Trophoblast cell (in vitro differentiated cells and primary cell): ENCODE data around the gene HPS5.
"Not testable (repeated sequence)": the region's sequence is repeated elsewhere in the genome, so short reads cannot be mapped to it uniquely, and the experiment has no call there.

Experiments
- DNase-seq, 2 donors: peaks; one replicate each; pipeline ENCODE4 v3.0.0-alpha.2; 2016
- H2AFZ ChIP-seq: 2 replicates; pipeline ENCODE4 v1.6.1; 2013; ENCODE audit warnings: low read length, moderate library complexity, mild to moderate bottlenecking; ENCODE audit not compliant: insufficient read depth, poor library complexity
- H2AK5ac ChIP-seq: 2 replicates; pipeline ENCODE4 v1.6.1; 2013; ENCODE audit warnings: mild to moderate bottlenecking, low read length
- H2BK120ac ChIP-seq: 2 replicates; pipeline ENCODE4 v1.6.1; 2013; ENCODE audit warnings: low read length, mild to moderate bottlenecking, moderate library complexity; ENCODE audit not compliant: insufficient read depth, poor library complexity
- H2BK12ac ChIP-seq: 2 replicates; pipeline ENCODE4 v1.6.1; 2013; ENCODE audit warnings: mild to moderate bottlenecking, low read length, moderate library complexity
- H2BK5ac ChIP-seq: 2 replicates; pipeline ENCODE4 v1.6.1; 2013; ENCODE audit warnings: low read length, low read depth, moderate library complexity, mild to moderate bottlenecking; ENCODE audit not compliant: poor library complexity
- H3K14ac ChIP-seq: 2 replicates; pipeline ENCODE4 v1.6.1; 2013; ENCODE audit warnings: mild to moderate bottlenecking, low read length
- H3K18ac ChIP-seq: 2 replicates; pipeline ENCODE4 v1.6.1; 2013; ENCODE audit warnings: mild to moderate bottlenecking, low read length
- H3K23ac ChIP-seq: 2 replicates; pipeline ENCODE4 v1.6.1; 2013; ENCODE audit warnings: low read length
- H3K27ac ChIP-seq: 2 replicates; pipeline ENCODE4 v1.5.1; 2013; ENCODE audit warnings: low read depth, mild to moderate bottlenecking, inconsistent platforms, low read length, moderate library complexity
- H3K27me3 ChIP-seq: 2 replicates; pipeline ENCODE4 v1.6.1; 2013; ENCODE audit warnings: inconsistent platforms, mild to moderate bottlenecking, low read length, moderate library complexity; ENCODE audit not compliant: insufficient read depth
- H3K36me3 ChIP-seq, 2 experiments: 1 replicate in 1 of 2; 2 replicates in 1 of 2; pipeline ENCODE4 v1.6.1; 2013; ENCODE audit warnings: low read length in 2 of 2, mild to moderate bottlenecking in 2 of 2, moderate library complexity in 1 of 2; ENCODE audit not compliant: insufficient read depth in 2 of 2, control insufficient read depth in 1 of 2
- H3K4ac ChIP-seq: 2 replicates; pipeline ENCODE4 v1.6.1; 2013; ENCODE audit warnings: low read depth, mild to moderate bottlenecking, low read length, moderate library complexity
- H3K4me1 ChIP-seq, 2 experiments: 1 replicate in 1 of 2; 2 replicates in 1 of 2; pipeline ENCODE4 v1.6.1; 2013; ENCODE audit warnings: low read length in 2 of 2, mild to moderate bottlenecking in 2 of 2, moderate library complexity in 1 of 2; ENCODE audit not compliant: insufficient read depth in 2 of 2, control insufficient read depth in 1 of 2
- H3K4me2 ChIP-seq: 2 replicates; pipeline ENCODE4 v1.6.1; 2013; ENCODE audit warnings: inconsistent platforms, mild to moderate bottlenecking, low read length, moderate library complexity
- H3K4me3 ChIP-seq: 2 replicates; pipeline ENCODE4 v1.5.1; 2013; ENCODE audit warnings: mild to moderate bottlenecking, low read depth, low read length, inconsistent platforms
- H3K79me1 ChIP-seq: one replicate; pipeline ENCODE4 v1.6.1; 2013; ENCODE audit warnings: low read length
- H3K79me2 ChIP-seq: 2 replicates; pipeline ENCODE4 v1.6.1; 2013; ENCODE audit warnings: low read length, mild to moderate bottlenecking; ENCODE audit not compliant: control insufficient read depth, insufficient read depth, poor library complexity
- H3K9ac ChIP-seq: 2 replicates; pipeline ENCODE4 v1.6.1; 2013; ENCODE audit warnings: mild to moderate bottlenecking, low read length
- H3K9me3 ChIP-seq: 2 replicates; pipeline ENCODE4 v1.6.1; 2013; ENCODE audit warnings: low read depth, mild to moderate bottlenecking, control low read depth, inconsistent platforms, low read length; ENCODE audit not compliant: insufficient read depth
- H4K12ac ChIP-seq: 2 replicates; pipeline ENCODE4 v1.6.1; 2013; ENCODE audit warnings: low read depth, mild to moderate bottlenecking, low read length, moderate library complexity
- H4K8ac ChIP-seq: 2 replicates; pipeline ENCODE4 v1.6.1; 2013; ENCODE audit warnings: low read depth, mild to moderate bottlenecking, low read length, moderate library complexity
- H4K91ac ChIP-seq: one replicate; pipeline ENCODE4 v1.6.1; 2013; ENCODE audit warnings: low read depth, mild to moderate bottlenecking, low read length, moderate library complexity
- WGBS: extraction: QIAGEN DNeasy Blood & Tissue Kit; methylation state at CpG from one replicate; pipeline ENCODE4 v1.1.7; 2013; ENCODE audit warnings: missing lambda C conversion rate; ENCODE audit not compliant: insufficient read length, insufficient coverage; ENCODE audit errors: extremely low coverage; 5-methylcytosine and 5-hydroxymethylcytosine counted together

HPS5 gene

GRCh38 chr11:18324381-18324780 is 2.4 kb upstream of the HPS5 start:
- H3K4me1 ChIP-seq, result peaks cover 7 to 9% of the 10 kb centered on the region in 2 experiments
- H3K14ac ChIP-seq, result no peak overlapping the region
- no peak overlapping the region for H2AFZ ChIP-seq
- H3K4me3 ChIP-seq, result no peak overlapping the region
- no peak overlapping the region for H4K12ac ChIP-seq
- H3K23ac ChIP-seq, result peak overlapping the region; percentile 83
- H3K36me3 ChIP-seq, result peaks cover 5 to 9% of the 10 kb centered on the region in 2 experiments
- H3K18ac ChIP-seq, result no peak overlapping the region
- H4K8ac ChIP-seq, result no peak overlapping the region
- H3K27ac ChIP-seq, result no peak overlapping the region
- no peak overlapping the region for H3K4ac ChIP-seq
- peak overlapping the region; percentile 13 for H3K4me2 ChIP-seq
- no CpG with 5 or more reads among the region's 1 CpG for WGBS
- no peak overlapping the region for H2BK5ac ChIP-seq
- peaks cover 10% of the 10 kb centered on the region for H3K79me2 ChIP-seq
- no peak overlapping the region for H4K91ac ChIP-seq
- H3K9ac ChIP-seq, result no peak overlapping the region
- peak; percentile 70 to 87 for DNase-seq
- H2AK5ac ChIP-seq, result no peak overlapping the region
- H3K27me3 ChIP-seq, result no peaks in the 10 kb centered on the region
- H3K79me1 ChIP-seq, result peaks cover 6% of the 10 kb centered on the region
- H2BK120ac ChIP-seq, result no peak overlapping the region
- H2BK12ac ChIP-seq, result no peak overlapping the region
- H3K9me3 ChIP-seq, result no peaks in the 10 kb centered on the region

- H3K4me1 ChIP-seq, H4K91ac ChIP-seq, H3K27ac ChIP-seq, H2BK5ac ChIP-seq, H3K9ac ChIP-seq, H3K79me2 ChIP-seq, H3K79me1 ChIP-seq, H4K12ac ChIP-seq, H2BK12ac ChIP-seq, H3K4me3 ChIP-seq, H3K23ac ChIP-seq, DNase-seq, H3K36me3 ChIP-seq, H2BK120ac ChIP-seq, H3K9me3 ChIP-seq, H3K18ac ChIP-seq, H2AFZ ChIP-seq, H3K14ac ChIP-seq, H3K27me3 ChIP-seq, H2AK5ac ChIP-seq: not testable (repeated sequence)
- Histone ChIP-seq H3K4me2 (peak overlapping the region; percentile 42), H3K4ac (peak overlapping the region; percentile 91), H4K8ac (peak overlapping the region; percentile 7)
- no CpG with 5 or more reads among the region's 11 CpGs for whole genome bisulfite sequencing
Observed at GRCh38 chr11:18323881-18324280, 1.9 kb upstream of the HPS5 start.

GRCh38 chr11:18322818-18323570 is 1.1 kb upstream of the HPS5 start:
- H2BK5ac ChIP-seq, result no peak overlapping the region
- H3K14ac ChIP-seq, result peak overlapping the region; percentile 55
- peaks cover 6% of the 10 kb centered on the region for H3K79me1 ChIP-seq
- no peak overlapping the region for H2AK5ac ChIP-seq
- WGBS, result no CpG with 5 or more reads among the region's 18 CpGs
- H3K18ac ChIP-seq, result peak overlapping the region; percentile 78
- H4K12ac ChIP-seq, result peak overlapping the region; percentile 67
- H3K4me1 ChIP-seq, result peaks cover 7 to 9% of the 10 kb centered on the region in 2 experiments
- H3K23ac ChIP-seq, result no peak overlapping the region
- no peak overlapping the region for H2BK120ac ChIP-seq
- H3K4ac ChIP-seq, result peak overlapping the region; percentile 98
- H3K4me2 ChIP-seq, result peak overlapping the region; percentile 71
- no peak for DNase-seq
- H3K9ac ChIP-seq, result peak overlapping the region; percentile 83
- no peak overlapping the region for H2AFZ ChIP-seq
- H4K8ac ChIP-seq, result peak overlapping the region; percentile 83
- H4K91ac ChIP-seq, result peak overlapping the region; percentile 55
- H3K4me3 ChIP-seq, result peak overlapping the region; percentile 96
- no peak overlapping the region for H3K27ac ChIP-seq
- H2BK12ac ChIP-seq, result no peak overlapping the region
- no peaks in the 10 kb centered on the region for H3K9me3 ChIP-seq
- no peaks in the 10 kb centered on the region for H3K27me3 ChIP-seq
- peaks cover 8% of the 10 kb centered on the region for H3K79me2 ChIP-seq
- H3K36me3 ChIP-seq, result peaks cover 2 to 9% of the 10 kb centered on the region in 2 experiments

GRCh38 chr11:18321578-18321968 is 367 bp downstream of the HPS5 start:
- Histone ChIP-seq H3K4me3 (peak overlapping the region; percentile 96), H4K8ac (peak overlapping the region; percentile 48), H3K79me2 (peaks cover 8% of the 10 kb centered on the region), H3K4ac (no peak overlapping the region), H4K12ac (peak overlapping the region; percentile 1), H3K36me3 (peaks cover 0 to 3% of the 10 kb centered on the region in 2 experiments), H2BK12ac (no peak overlapping the region), H3K9me3 (no peaks in the 10 kb centered on the region), H3K79me1 (peaks cover 6% of the 10 kb centered on the region), H2AFZ (peak overlapping the region; percentile 61), H3K4me1 (peaks cover 7 to 9% of the 10 kb centered on the region in 2 experiments), H2BK5ac (peak overlapping the region; percentile 8), H3K23ac (no peak overlapping the region), H3K4me2 (peak overlapping the region; percentile 71), H4K91ac (no peak overlapping the region), H3K27ac (peak overlapping the region; percentile 35), H3K27me3 (no peaks in the 10 kb centered on the region), H3K18ac (no peak overlapping the region), H3K9ac (peak overlapping the region; percentile 75), H2AK5ac (no peak overlapping the region), H3K14ac (no peak overlapping the region), H2BK120ac (no peak overlapping the region)
- WGBS, result no CpG with 5 or more reads among the region's 4 CpGs
- peak in 1 of 2 donors; percentile 21 for DNase-seq
